Activated CD8-positive, alpha-beta T cell treated with anti-CD3 and anti-CD28 coated beads for 36 hours (primary cell): ENCODE data around the gene TMEM119. TPM values are rescaled to one million over a fixed set of nuclear protein-coding genes. Genes with fewer than 3 reads are reported as not detected.

ENCODE experiments used
- ATAC-seq: fragments of 200-7000 bp; cut with Tn5 transposase; one replicate; pipeline ENCODE4 v1.10.0; 2021; ENCODE audit warnings: mild to moderate bottlenecking, moderate library complexity
- CTCF ChIA-PET: fragments of 350-600 bp; sonication (Branson Sonifier 250); formaldehyde crosslinking; loops from one replicate; lab custom pipeline; 2021; ENCODE audit warnings: antibody characterized with exemption; lab: Charles Lee
- POLR2A ChIA-PET: fragments of 350-600 bp; sonication (Branson Sonifier 250); formaldehyde crosslinking; loops from one replicate; lab custom pipeline; 2021; ENCODE audit warnings: antibody characterized with exemption; lab: Charles Lee
- DNase-seq: peaks from one replicate; pipeline ENCODE4 v3.0.0-alpha.2; 2020
- H3K27ac Mint-ChIP-seq: one replicate; pipeline ENCODE4 v1.8.0; 2021; ENCODE audit warnings: mild to moderate bottlenecking, mixed read lengths
- H3K27me3 Mint-ChIP-seq: one replicate; pipeline ENCODE4 v1.8.0; 2021; ENCODE audit warnings: mixed read lengths
- H3K36me3 Mint-ChIP-seq: one replicate; pipeline ENCODE4 v1.8.0; 2021; ENCODE audit warnings: low read depth, mixed read lengths
- H3K4me1 Mint-ChIP-seq: one replicate; pipeline ENCODE4 v1.8.0; 2021; ENCODE audit warnings: low read depth, mixed read lengths
- H3K4me3 Mint-ChIP-seq: one replicate; pipeline ENCODE4 v1.8.0; 2021; ENCODE audit warnings: mild to moderate bottlenecking, moderate library complexity, mixed read lengths
- H3K9me3 Mint-ChIP-seq: one replicate; pipeline ENCODE4 v1.8.0; 2021; ENCODE audit warnings: mixed read lengths
- intact Hi-C: fragments of 100-400 bp; cut with micrococcal nuclease; formaldehyde crosslinking; loops from one replicate; pipeline ENCODE4 v1.10.0; 2022
- total RNA-seq, 2 experiments: library from RNA; stranded (reverse); gene quantifications; one replicate each; pipeline ENCODE4 v1.2.3, GENCODE V29; 2021
- TF ChIP-seq, protein P1 (sequence below): fragments of 200-600 bp; IDR thresholded peaks from one replicate; pipeline ENCODE4 v1.8.0; 2022; ENCODE audit warnings: antibody characterized with exemption, mild to moderate bottlenecking

Gene TMEM119
- total RNA-seq, 2 experiments from 2014 or later, result not detected

DNA sequence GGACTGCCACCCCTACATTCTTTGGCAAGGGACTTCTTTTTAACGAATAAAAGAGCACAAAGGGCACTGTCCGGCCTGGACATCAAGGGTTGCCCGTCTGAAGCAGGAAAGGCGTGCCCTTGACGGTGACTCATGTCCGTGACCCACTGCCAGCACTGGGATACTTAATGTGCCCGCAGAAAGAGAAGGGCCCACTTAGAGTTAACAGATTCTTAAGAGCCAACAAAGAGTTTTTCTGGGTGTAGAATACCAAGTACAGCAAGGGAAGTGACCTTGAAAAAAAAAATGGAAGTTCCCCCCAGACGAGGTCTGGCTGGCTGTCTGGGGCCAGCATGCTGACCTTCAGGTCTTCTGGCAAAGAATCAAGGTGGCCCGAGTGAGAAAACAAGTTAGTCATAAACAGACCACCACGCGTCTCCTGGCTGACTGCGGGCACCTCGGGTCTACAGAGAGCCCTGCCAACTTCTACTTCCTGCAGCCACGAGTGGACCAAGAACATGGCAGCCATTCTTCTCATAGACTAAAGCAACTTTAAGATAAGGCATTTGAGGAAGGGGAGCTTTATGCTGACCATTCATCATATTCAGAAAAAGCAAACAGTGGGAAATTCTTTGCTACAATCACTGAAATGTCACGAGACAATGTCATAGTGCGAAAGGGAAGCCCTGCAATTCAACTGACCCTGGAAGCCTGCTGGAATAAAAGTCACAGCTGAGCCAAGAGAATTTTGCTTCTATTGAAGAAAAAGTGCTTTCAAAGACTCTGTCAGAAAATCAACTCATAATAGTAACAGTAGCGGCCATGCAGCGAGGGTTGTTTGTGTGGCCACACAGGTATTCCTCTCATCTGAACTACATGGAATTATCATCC is 46.3 kb upstream of the TMEM119 start:
- ChIA-PET CTCF (interaction anchor here (1.9 kb wide), 1 partner anchor 18 kb away, joined by 7 read pairs; no protein-coding TSS in a partner anchor), POLR2A (no interaction called here)
- ATAC-seq (no peak), DNase-seq (no peak)
- intact Hi-C loops, result no loop called here
- Mint-ChIP-seq H3K9me3 (no peaks in the 10 kb centered on the region), H3K4me3 (no peak overlapping the region), H3K4me1 (peaks cover 31% of the 10 kb centered on the region), H3K36me3 (peaks cover 24% of the 10 kb centered on the region), H3K27me3 (no peaks in the 10 kb centered on the region), H3K27ac (no peak overlapping the region)
- TF ChIP-seq, protein P1, sequence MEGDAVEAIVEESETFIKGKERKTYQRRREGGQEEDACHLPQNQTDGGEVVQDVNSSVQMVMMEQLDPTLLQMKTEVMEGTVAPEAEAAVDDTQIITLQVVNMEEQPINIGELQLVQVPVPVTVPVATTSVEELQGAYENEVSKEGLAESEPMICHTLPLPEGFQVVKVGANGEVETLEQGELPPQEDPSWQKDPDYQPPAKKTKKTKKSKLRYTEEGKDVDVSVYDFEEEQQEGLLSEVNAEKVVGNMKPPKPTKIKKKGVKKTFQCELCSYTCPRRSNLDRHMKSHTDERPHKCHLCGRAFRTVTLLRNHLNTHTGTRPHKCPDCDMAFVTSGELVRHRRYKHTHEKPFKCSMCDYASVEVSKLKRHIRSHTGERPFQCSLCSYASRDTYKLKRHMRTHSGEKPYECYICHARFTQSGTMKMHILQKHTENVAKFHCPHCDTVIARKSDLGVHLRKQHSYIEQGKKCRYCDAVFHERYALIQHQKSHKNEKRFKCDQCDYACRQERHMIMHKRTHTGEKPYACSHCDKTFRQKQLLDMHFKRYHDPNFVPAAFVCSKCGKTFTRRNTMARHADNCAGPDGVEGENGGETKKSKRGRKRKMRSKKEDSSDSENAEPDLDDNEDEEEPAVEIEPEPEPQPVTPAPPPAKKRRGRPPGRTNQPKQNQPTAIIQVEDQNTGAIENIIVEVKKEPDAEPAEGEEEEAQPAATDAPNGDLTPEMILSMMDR, result no peak

DNA sequence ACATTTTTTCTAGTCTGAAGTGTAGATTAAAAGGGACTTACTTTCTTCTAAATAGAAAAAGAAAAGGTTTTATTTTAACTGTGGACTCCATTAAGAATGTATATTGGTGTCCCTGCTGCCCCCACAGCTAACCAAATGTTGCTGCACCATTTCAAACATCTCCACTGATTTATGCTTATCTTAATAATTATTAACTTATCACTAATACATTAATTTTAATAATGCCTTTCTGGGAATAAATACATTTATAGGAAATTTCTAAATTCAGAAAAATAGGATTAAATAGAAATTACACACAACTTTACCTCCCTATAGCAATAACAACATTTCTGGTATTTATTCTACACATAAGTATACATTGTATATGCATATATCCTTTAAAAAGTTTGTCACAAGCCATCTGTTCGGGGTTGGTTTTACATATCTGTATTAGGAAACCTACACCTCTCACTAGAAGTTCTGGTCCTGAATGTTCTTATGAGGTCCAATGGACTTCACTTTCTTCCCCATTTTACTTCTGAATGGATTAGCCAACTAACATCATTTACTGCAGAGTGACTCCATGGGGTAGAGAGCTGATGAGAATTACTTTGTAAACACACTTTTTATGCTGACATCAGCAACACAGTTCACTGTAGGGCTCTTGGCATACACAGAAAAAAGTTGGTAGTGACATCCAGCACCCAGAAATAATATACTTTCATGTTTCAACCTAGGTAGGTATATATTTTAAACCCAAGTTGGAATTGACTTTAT is 45.2 kb upstream of the TMEM119 start:
- H3K9me3 Mint-ChIP-seq, result no peaks in the 10 kb centered on the region

DNA sequence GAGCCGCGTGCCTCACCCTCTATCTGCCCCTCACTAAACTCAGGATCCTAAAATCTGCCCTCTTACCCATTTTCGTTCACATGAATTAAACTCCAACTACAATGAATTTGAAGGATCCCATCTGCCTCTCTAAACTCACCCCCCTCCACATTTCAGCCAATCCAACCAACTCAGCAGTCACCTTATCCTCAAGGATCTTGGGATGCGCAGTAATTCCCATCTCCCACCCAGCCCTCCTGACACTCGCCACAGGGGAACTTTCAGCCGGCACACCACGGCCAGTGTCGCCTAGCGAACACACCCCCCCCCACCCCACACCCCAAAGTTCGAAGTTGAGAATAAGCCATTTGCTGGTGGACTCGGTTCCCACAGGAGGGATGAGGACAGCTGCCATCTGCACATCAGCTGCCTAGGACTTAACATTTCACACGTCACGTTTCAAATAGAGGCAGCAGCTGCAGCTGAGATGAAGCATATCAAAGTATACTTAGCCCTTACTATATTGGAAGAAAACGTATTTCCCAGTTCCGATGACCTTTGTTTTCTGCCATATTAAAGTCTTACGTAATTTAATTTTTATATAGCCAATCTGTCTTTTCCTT is 44.5 kb upstream of the TMEM119 start:
- Mint-ChIP-seq H3K27me3 (no peaks in the 10 kb centered on the region), H3K4me3 (no peak overlapping the region), H3K27ac (no peak overlapping the region), H3K36me3 (peaks cover 15% of the 10 kb centered on the region), H3K9me3 (no peaks in the 10 kb centered on the region), H3K4me1 (peaks cover 28% of the 10 kb centered on the region)
- CTCF ChIA-PET, result interaction anchor here (1.0 to 1.3 kb wide), 2 partner anchors 23 to 24 kb away, joined by 3 to 4 read pairs; no protein-coding TSS in a partner anchor
- TF ChIP-seq, protein P1, result no peak
- DNase-seq (no peak), ATAC-seq (no peak)
- intact Hi-C loops, result no loop called here
- POLR2A ChIA-PET, result interaction anchor here (1.0 kb wide), 1 partner anchor 24 kb away, joined by 4 read pairs; no protein-coding TSS in a partner anchor

More for the DNA sequence above, 45.2 kb upstream of the TMEM119 start:
- ChIA-PET CTCF (no interaction called here), POLR2A (no interaction called here)
- Mint-ChIP-seq H3K4me1 (peaks cover 24% of the 10 kb centered on the region), H3K36me3 (peaks cover 20% of the 10 kb centered on the region), H3K27me3 (no peaks in the 10 kb centered on the region), H3K4me3 (no peak overlapping the region), H3K27ac (no peak overlapping the region)
- intact Hi-C loops, result no loop called here
- ATAC-seq (no peak), DNase-seq (no peak)
- TF ChIP-seq, protein P1, result no peak

- H3K4me3 Mint-ChIP-seq, result no peak overlapping the region
- H3K36me3 Mint-ChIP-seq, result peaks cover 15% of the 10 kb centered on the region
- TF ChIP-seq, protein P1, result no peak
- CTCF ChIA-PET, result interaction anchor here (1.0 to 4.8 kb wide), 3 partner anchors 22 to 24 kb away, joined by 3 to 25 read pairs (median 4); no protein-coding TSS in a partner anchor
- H3K9me3 Mint-ChIP-seq, result no peaks in the 10 kb centered on the region
- ATAC-seq (no peak), DNase-seq (no peak)
- POLR2A ChIA-PET, result interaction anchor here (0.6 to 1.0 kb wide), 3 partner anchors 18 to 24 kb away, joined by 3 to 4 read pairs (median 3); no protein-coding TSS in a partner anchor
- intact Hi-C loops, result no loop called here
- H3K27me3 Mint-ChIP-seq, result no peaks in the 10 kb centered on the region
- peaks cover 31% of the 10 kb centered on the region for H3K4me1 Mint-ChIP-seq
- no peak overlapping the region for H3K27ac Mint-ChIP-seq
Observed at GRCh38 chr12:108641446-108642268, 43.8 kb upstream of the TMEM119 start.
